Measurements from ENCODE around the gene D2HGDH. TPM values are rescaled to one million over a fixed set of nuclear protein-coding genes. Genes with fewer than 3 reads are reported as not detected.
A peak's percentile ranks its signal among the peaks of the same experiment; 100 is the strongest.

Gene D2HGDH
- total and polyA plus RNA-seq, 2 of the 13 experiments (the other 11 are each of a cell fraction or from before 2014, with no cell fraction given): 19.2 to 20.3 TPM

DNA sequence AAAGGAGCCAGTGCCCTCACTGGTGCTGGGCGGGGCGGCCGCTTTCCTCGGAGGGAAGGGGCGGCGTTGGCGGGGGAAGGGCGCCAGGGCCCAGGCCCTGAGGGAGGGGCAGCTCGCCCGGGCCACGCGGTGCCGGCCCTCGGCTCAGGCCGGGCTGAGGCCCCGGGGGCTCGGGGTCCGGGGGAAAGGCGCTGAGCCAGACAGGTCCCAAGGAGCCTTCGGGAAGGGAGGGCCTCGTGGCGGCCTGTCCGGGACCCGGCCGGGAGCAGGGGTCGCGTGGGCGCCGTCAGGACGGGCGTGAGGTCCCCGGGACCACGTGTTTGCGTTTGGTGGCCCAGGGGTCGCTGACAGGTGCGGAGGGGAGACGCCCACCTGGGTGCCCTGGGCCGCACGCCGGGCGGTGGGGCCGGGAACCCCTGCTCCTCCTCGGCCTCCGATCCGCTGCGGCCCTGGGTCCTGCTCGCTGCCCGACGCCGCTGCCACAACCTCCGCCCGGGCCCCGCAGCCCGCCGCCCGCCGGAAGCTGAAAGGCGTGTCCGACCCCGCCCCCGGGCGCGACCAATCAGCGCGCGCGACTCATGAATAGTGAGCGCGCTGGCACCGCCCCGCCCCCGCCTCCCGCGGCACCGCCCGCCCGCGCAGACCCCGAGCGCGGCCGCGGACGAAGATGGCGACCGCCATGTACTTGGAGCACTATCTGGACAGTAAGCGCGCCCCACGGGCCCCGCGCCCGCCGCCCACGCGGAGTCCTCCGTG lies 32.9 kb upstream of the D2HGDH start, which contains the start of gene ING5 (continued):
- TF ChIP-seq, protein P1, sequence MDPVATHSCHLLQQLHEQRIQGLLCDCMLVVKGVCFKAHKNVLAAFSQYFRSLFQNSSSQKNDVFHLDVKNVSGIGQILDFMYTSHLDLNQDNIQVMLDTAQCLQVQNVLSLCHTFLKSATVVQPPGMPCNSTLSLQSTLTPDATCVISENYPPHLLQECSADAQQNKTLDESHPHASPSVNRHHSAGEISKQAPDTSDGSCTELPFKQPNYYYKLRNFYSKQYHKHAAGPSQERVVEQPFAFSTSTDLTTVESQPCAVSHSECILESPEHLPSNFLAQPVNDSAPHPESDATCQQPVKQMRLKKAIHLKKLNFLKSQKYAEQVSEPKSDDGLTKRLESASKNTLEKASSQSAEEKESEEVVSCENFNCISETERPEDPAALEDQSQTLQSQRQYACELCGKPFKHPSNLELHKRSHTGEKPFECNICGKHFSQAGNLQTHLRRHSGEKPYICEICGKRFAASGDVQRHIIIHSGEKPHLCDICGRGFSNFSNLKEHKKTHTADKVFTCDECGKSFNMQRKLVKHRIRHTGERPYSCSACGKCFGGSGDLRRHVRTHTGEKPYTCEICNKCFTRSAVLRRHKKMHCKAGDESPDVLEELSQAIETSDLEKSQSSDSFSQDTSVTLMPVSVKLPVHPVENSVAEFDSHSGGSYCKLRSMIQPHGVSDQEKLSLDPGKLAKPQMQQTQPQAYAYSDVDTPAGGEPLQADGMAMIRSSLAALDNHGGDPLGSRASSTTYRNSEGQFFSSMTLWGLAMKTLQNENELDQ (CRISPR knock-in tag; IDR thresholded peaks at IDR 0.05; ENCODE audit: borderline replicate concordance): no peak
- TF ChIP-seq ZBTB7B (CRISPR knock-in tag; IDR thresholded peaks at IDR 0.05): peak; percentile 59; the same call in 1 of the 2 replicates
- peak; percentile 77 for TF ChIP-seq NFYC (CRISPR knock-in tag; IDR thresholded peaks at IDR 0.05)
- TF ChIP-seq, protein P2, sequence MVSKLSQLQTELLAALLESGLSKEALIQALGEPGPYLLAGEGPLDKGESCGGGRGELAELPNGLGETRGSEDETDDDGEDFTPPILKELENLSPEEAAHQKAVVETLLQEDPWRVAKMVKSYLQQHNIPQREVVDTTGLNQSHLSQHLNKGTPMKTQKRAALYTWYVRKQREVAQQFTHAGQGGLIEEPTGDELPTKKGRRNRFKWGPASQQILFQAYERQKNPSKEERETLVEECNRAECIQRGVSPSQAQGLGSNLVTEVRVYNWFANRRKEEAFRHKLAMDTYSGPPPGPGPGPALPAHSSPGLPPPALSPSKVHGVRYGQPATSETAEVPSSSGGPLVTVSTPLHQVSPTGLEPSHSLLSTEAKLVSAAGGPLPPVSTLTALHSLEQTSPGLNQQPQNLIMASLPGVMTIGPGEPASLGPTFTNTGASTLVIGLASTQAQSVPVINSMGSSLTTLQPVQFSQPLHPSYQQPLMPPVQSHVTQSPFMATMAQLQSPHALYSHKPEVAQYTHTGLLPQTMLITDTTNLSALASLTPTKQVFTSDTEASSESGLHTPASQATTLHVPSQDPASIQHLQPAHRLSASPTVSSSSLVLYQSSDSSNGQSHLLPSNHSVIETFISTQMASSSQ (IDR thresholded peaks at IDR 0.05; ENCODE audit: low read depth): no peak
- TF ChIP-seq, protein P2 (CRISPR knock-in tag; IDR thresholded peaks at IDR 0.05; ENCODE audit: borderline replicate concordance): peak; percentile 67
- TF ChIP-seq HOXA9 (CRISPR knock-in tag; IDR thresholded peaks at IDR 0.05; ENCODE audit: borderline replicate concordance): no peak; the same call in 1 of the 2 replicates
- TF ChIP-seq SMAD1 (CRISPR knock-in tag; IDR thresholded peaks at IDR 0.05; ENCODE audit: borderline replicate concordance, low read depth): peak; percentile 46
- TF ChIP-seq HOXA3 (CRISPR knock-in tag; IDR thresholded peaks at IDR 0.05): peak; percentile 65
- TF ChIP-seq, protein P3, sequence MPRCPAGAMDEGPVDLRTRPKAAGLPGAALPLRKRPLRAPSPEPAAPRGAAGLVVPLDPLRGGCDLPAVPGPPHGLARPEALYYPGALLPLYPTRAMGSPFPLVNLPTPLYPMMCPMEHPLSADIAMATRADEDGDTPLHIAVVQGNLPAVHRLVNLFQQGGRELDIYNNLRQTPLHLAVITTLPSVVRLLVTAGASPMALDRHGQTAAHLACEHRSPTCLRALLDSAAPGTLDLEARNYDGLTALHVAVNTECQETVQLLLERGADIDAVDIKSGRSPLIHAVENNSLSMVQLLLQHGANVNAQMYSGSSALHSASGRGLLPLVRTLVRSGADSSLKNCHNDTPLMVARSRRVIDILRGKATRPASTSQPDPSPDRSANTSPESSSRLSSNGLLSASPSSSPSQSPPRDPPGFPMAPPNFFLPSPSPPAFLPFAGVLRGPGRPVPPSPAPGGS (CRISPR knock-in tag; IDR thresholded peaks at IDR 0.05): peak; percentile 93
- TF ChIP-seq ZSCAN20 (CRISPR knock-in tag; IDR thresholded peaks at IDR 0.05; ENCODE audit: borderline replicate concordance): peak; percentile 89; the same call in 1 of the 2 replicates
- TF ChIP-seq ZNF343 (CRISPR knock-in tag; IDR thresholded peaks at IDR 0.05): peak; percentile 93; the same call in 1 of the 2 replicates
- peak; percentile 6; the same call in 1 of the 2 replicates for TF ChIP-seq NFATC3 (CRISPR knock-in tag; IDR thresholded peaks at IDR 0.05)
- 0 out of 2 replicates have a peak, but pooled peaks have one; percentile 65 for TF ChIP-seq ZSCAN30 (CRISPR knock-in tag; IDR thresholded peaks at IDR 0.05)
- TF ChIP-seq RNF2 (conservative IDR thresholded peaks at IDR 0.05; ENCODE audit: low read depth): peak; percentile 94
- TF ChIP-seq TEAD3 (CRISPR knock-in tag; optimal IDR thresholded peaks at IDR 0.05; ENCODE audit: borderline replicate concordance): peak; percentile 7
- TF ChIP-seq, protein P4, sequence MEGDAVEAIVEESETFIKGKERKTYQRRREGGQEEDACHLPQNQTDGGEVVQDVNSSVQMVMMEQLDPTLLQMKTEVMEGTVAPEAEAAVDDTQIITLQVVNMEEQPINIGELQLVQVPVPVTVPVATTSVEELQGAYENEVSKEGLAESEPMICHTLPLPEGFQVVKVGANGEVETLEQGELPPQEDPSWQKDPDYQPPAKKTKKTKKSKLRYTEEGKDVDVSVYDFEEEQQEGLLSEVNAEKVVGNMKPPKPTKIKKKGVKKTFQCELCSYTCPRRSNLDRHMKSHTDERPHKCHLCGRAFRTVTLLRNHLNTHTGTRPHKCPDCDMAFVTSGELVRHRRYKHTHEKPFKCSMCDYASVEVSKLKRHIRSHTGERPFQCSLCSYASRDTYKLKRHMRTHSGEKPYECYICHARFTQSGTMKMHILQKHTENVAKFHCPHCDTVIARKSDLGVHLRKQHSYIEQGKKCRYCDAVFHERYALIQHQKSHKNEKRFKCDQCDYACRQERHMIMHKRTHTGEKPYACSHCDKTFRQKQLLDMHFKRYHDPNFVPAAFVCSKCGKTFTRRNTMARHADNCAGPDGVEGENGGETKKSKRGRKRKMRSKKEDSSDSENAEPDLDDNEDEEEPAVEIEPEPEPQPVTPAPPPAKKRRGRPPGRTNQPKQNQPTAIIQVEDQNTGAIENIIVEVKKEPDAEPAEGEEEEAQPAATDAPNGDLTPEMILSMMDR (CRISPR knock-in tag; IDR thresholded peaks at IDR 0.05): peak; percentile 78; the same call in 1 of the 2 replicates
- TF ChIP-seq ZNF598 (CRISPR knock-in tag; IDR thresholded peaks at IDR 0.05; ENCODE audit: borderline replicate concordance): 0 out of 2 replicates have a peak, but pooled peaks have one; percentile 62
- TF ChIP-seq ZNF530 (CRISPR knock-in tag; IDR thresholded peaks at IDR 0.05; ENCODE audit: low read depth): 0 out of 2 replicates have a peak, but pooled peaks have one; percentile 31
- no peak for TF ChIP-seq FOXM1 (CRISPR knock-in tag; IDR thresholded peaks at IDR 0.05)
- TF ChIP-seq SNRNP70 (IDR thresholded peaks at IDR 0.05; ENCODE audit: low read depth, low read length): no peak

Measured in HepG2 (cell line).